Amniotic epithelial cell (primary cell): ENCODE data around the gene GRAMD1B.

ENCODE experiments used
- DNase-seq: peaks from one replicate; pipeline ENCODE4 v3.0.0-alpha.2; 2010; ENCODE audit warnings: low read depth

GRAMD1B gene

GRCh38 chr11:123535401-123535800, 105.3 kb downstream of the GRAMD1B start:
- peak; percentile 17 for DNase-seq

DNA sequence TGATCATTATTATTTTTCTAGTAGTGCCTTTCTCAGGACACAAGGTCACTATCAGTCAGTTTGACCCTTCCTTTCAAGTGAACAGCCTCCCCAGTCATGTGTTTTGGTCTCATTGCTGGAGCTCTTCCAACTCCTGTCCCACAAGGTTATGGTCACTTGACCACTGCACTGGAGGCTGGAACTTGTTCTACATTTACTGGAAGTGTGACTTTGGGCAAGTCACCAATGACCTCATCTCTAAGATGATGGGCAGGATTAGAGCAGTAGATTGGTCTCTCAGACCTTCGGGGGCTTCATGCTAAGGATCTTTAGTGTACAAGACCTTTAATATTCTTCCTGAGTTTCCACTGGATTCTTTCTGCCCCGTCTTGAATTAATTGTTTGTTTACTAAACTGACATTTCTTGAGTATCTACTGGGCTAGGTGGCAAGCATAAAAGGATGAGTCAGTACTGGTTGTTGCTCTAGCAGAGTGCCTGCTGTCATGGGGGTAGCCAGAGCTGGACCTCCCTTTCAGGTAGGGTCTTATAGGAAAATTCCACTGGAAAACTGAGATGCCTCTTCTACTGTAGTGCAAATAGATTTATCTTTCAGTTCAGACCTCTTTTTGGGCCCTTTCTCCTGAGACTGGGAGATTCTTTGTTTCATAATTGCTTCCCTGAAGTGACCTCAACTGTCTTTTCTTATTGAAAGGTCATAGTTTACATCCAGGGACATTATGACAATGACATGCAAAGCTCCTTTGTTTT, 106.8 kb downstream of the GRAMD1B start:
- peak; percentile 14 for DNase-seq

DNA sequence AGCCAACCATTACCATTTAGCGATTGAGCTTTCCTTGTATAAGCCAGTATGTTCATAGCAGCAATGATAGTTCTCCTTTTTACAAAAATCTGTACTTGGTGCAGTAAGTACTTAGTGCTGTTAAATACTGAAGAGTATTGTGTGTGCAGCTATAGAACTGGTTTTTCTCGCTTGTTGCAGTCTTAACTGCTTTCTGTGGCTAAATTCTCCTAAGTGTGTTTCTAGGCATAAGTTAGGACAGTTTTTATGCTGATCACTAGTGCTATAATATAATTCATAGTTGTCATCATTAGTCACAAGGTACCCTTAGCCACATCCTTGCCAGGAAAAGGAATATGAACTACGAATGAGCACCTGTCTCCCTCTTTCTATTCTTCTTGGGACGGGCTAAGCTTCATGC, 107.7 kb downstream of the GRAMD1B start:
- DNase-seq, result no peak

DNA sequence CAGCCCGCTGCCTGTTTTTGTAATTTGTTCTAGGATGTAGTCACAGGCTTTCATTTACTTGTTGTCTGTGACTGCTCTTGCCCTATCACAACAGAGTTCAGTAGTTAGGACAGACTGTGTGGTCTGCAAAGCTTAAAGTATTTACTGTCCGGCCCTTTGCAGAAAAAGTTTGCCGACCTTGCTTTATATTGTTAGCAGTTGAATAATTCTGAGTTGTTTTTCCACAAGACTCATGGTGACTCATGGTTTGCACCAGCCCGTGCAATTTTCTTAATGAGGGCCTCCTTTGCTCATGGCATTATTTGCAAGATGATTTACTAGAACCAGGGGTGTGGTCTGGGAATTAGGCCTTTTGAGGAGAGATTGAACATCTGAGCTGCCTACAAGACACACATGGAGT, 113.7 kb downstream of the GRAMD1B start:
- DNase-seq, result peak; percentile 90

GRCh38 chr11:123544631-123545375, 114.7 kb downstream of the GRAMD1B start:
- no peak for DNase-seq

DNA sequence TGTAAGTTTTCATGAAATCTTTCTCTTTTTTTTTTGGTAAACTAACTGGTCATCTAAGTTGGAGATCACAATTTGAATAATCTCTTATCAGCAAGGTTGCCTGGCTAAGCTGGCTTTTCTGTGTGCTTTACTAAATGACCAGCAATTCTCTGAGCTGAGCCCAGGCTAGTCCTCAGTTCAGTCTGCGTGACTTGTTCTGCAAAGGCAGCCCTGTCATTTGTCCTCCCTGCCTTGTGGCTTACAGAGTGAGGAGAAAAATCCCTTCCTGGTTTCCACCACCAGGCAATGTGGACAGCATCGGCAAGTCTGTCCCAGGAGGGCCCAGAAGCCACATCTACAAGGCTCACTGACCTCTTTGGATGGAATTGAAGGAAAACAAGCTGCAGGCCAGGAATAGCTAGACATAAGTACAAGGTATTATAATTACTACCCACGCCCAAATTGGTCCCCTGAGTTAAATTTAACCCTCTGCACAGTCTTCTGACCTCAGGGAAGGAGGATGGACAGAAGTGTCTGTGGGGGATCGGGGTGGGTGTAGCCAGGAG, 115.7 kb downstream of the GRAMD1B start:
- DNase-seq, result peak; percentile 6

DNA sequence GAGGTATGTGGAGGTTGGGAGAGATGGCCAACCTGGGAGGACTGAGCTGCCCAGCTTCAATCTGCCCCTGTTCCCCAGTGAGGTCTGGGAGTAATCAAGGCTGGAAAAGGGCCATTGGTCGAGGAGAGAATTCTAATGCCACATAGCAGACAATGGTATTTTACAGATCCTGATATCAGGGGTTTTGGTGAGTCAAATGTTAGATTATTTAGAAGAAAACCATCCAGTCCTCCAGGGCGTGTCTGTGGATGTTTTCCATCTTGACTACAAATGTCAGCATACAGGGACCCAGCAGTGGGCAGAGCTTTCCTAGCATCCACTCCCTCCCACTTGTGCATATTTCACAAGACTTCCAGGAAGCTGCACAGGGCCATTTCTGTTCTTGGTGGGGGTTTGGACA, 116.4 kb downstream of the GRAMD1B start:
- peak; percentile 75 for DNase-seq

DNA sequence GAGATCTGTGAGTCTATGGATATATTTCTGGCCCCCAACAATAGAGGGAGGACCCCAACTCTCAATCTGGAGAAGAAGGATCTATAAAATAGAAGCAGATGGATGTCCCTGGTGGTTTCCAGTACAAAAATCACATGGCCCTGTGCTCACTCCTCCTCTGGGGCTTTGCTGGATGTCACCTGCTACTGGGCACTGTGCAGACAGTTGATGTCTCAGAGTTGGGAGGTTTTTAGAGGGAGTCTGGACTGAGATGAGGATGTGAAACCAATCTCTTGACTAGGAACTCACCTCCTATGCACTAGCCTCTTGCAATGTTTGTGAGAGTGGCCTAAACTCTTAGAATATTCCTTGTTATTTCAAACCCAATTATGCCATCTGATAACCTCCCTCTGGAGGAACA, 117.1 kb downstream of the GRAMD1B start:
- no peak for DNase-seq

GRCh38 chr11:123548774-123549173, 118.7 kb downstream of the GRAMD1B start:
- DNase-seq, result no peak

- no peak for DNase-seq
Observed at GRCh38 chr11:123549926-123550917, 120.2 kb downstream of the GRAMD1B start.

DNA sequence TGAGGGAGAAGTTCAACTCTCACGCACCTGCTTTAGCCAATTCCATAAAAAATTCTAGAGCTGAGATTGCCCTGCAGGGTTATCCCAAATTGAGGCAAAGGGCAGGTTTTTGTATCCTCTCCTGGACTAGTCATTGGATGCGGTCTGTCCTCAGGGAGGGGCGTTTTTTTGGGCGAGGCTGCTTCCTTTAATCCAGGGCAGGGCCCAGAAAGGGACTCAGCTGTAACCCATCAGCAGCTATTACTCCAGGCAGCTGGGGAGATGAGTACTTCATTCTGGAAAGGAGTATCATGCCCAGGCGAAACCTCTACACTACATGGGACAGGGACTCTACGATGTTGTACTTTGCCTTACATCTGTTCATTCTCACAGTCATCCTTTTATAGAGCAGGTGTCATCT, 121.0 kb downstream of the GRAMD1B start:
- DNase-seq, result no peak

DNA sequence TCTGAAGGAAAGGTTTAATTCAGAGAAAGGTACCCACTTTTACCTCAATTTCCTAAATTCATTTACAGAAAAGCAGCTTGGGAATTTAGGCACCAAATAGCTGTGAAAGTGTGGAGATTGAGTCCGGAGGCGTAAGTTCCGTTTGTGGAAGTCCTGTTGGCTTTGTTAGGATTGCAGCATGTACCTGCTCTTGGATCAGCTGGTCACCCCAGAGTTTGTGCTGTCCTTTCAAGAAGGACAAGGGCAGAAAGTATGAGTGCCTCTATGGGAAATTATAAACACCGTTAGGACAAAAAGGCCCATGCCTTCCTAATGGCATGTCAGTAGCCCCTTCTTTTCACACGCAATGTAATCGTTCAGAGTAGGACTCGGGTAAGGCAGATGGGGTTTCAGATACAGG, 126.6 kb downstream of the GRAMD1B start:
- DNase-seq, result no peak

DNA sequence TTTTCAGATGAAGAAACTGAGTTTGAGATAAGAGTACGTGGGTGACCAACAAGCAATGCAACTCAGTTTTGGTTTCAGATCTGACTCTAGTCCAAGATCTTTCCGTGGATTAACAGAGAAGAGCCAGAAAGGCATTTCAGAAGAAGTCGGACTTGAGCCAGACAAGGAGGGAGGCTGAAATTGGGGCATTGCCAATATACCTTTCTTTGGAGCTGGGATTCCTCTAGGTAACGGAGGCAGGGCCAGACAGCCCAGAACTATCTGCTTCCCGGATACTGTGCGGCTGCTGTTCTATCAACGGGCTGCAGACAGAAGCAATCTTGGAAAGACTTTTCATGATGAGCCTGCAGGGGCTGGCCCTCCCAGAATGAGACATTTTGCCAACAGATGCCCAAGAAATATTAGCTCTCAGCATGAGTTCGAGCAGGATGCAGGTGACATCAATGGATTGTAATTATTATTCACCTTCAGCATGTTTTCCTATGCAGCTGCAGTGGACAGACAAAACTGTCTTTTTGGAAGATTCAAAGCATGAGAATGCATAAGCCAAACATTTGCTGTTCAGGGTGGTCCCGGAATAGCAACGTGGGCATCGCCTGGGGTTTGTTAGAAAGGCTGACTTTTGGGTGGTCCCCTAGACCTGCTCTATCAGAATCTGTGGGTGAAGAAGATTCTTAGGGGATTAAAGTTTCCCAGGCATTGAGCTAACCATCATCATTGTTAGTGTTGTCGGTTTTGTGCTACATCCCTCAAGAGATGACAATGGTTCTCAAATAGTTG, 128.7 kb downstream of the GRAMD1B start:
- peak; percentile 36 for DNase-seq

GRCh38 chr11:123559523-123559955, 129.5 kb downstream of the GRAMD1B start:
- DNase-seq, result no peak

GRCh38 chr11:123560006-123560405, 129.9 kb downstream of the GRAMD1B start:
- peak; percentile 26 for DNase-seq

GRCh38 chr11:123561431-123561800, 131.3 kb downstream of the GRAMD1B start:
- no peak for DNase-seq

- no peak for DNase-seq
Observed at GRCh38 chr11:123562158-123562557, 132.1 kb downstream of the GRAMD1B start.

DNA sequence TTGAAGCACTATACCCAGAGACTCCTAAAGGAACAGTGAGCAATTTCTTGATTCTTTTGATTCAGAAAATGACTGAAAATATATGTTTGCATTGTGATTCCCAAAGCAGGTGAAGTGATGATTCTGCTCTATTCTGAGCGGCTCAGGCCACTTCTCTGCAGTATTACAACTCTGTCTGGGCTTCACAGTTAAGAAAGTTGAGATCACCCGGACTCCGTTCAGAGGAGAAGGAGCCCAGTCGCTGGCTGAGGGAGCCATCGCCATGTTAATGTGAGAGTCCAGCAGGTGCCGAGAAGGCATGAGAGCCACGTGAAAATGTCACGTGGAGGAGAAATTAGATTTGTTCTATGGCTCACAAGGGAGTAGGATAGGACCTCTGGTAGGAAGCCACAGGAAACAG, 132.8 kb downstream of the GRAMD1B start:
- no peak for DNase-seq

GRCh38 chr11:123564221-123564620, 134.2 kb downstream of the GRAMD1B start:
- no peak for DNase-seq

DNA sequence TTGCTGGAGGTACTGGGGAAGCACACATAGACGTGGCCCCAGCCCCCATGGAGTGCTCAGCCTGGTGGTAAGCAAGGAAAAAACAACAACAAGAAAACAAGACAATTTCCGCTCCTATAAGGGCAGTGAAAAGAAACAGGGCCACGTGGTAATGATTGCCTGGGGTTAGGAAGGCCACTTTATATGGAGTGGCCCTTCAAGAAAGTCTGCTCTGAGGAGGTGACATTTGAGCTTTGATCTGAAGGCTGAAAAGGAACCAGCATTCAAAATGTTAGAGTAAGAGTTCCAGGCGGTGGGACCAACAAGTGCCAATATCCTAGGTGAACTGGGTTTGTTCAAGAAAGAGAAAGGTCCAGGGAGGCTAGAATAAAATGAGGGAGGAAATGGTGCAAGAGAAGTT, 136.8 kb downstream of the GRAMD1B start:
- DNase-seq, result no peak

GRCh38 chr11:123567466-123567865, 137.4 kb downstream of the GRAMD1B start:
- DNase-seq, result no peak
